ENCODE measurements around the gene LINC01488. TPM values are rescaled to one million over a fixed set of nuclear protein-coding genes. Genes with fewer than 3 reads are reported as not detected.

Gene LINC01488
- polyA plus RNA-seq, 1 of the 3 experiments (the other 2 are of a cell fraction) = not detected

DNA sequence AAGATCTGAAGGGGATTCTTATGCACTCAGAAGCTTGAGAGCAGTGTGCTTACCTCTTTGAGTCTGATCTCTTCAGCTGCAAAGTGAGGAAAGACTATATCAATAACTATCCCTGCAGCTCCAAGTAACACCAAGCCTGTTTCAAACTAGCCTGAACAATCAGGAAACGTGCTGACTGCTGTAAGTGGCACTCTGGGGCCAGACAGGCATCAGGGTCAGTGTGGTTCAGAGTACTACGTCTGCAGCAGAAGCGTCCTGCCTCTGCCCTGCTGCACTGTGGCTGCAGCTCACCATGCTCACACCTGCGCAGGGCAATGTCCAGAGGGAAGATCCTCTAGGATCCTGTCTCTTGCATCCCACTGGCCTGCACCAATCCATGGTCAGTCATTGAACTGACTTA lies 25.5 kb upstream of the LINC01488 start:
- H4K20me1 ChIP-seq (ENCODE audit: insufficient read depth) = no peaks in the 10 kb centered on the region
- H3K9ac ChIP-seq = no peak overlapping the region
- H3K4me1 ChIP-seq (ENCODE audit: control insufficient read depth in 1 of 2, insufficient read depth in 2 of 2, low read depth in 1 of 2, low read length in 1 of 2) = no peaks in the 10 kb centered on the region
- DNase-seq = no peak
- POLR2A ChIA-PET = no interaction called here
- H3K4me2 ChIP-seq = no peak overlapping the region
- H3K9me2 ChIP-seq = no peaks in the 10 kb centered on the region
- H3K27me3 ChIP-seq (ENCODE audit: insufficient read depth) = no peaks in the 10 kb centered on the region
- CTCF ChIA-PET = interaction anchor here (1.1 to 1.3 kb wide), 2 partner anchors 188 to 214 kb away, joined by 4 to 5 read pairs; no protein-coding TSS in a partner anchor
- H3K9me3 ChIP-seq = peaks cover 3% of the 10 kb centered on the region; the same call in 1 of the 2 replicates
- H3K79me2 ChIP-seq (ENCODE audit: insufficient read depth) = no peaks in the 10 kb centered on the region
- TF ChIP-seq NRF1 (IDR thresholded peaks at IDR 0.05; ENCODE audit: low read depth, low read length) = no peak
- no peak for TF ChIP-seq GATA2 (CRISPR knock-in tag; IDR thresholded peaks at IDR 0.05)
- TF ChIP-seq, protein P1, sequence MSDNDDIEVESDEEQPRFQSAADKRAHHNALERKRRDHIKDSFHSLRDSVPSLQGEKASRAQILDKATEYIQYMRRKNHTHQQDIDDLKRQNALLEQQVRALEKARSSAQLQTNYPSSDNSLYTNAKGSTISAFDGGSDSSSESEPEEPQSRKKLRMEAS (IDR thresholded peaks at IDR 0.05; ENCODE audit: low read depth) = no peak
- no peak for TF ChIP-seq CHD2 (IDR thresholded peaks at IDR 0.05; ENCODE audit: low read length, partially characterized antibody)
- no peak for TF ChIP-seq MXI1 (IDR thresholded peaks at IDR 0.05; ENCODE audit: low read depth, low read length)
- no peak overlapping the region for H3K4me3 ChIP-seq (ENCODE audit: low read depth in 2 of 2, low read length in 1 of 2)
- H3K27ac ChIP-seq (ENCODE audit: low read depth in 2 of 2, low read length in 1 of 2) = no peak overlapping the region
- H3K36me3 ChIP-seq (replicated peaks in 1 of 2; ENCODE audit: control insufficient read depth in 1 of 2, insufficient read depth in 2 of 2, low read length in 1 of 2) = no peaks in the 10 kb centered on the region
- no CpG with 5 or more reads among the region's 4 CpGs for WGBS (ENCODE audit: low lambda C conversion rate)
- H2AFZ ChIP-seq (ENCODE audit: low read depth) = no peak overlapping the region
- H3F3A ChIP-seq (replicated peaks; ENCODE audit: insufficient read depth) = no peaks in the 10 kb centered on the region

DNA sequence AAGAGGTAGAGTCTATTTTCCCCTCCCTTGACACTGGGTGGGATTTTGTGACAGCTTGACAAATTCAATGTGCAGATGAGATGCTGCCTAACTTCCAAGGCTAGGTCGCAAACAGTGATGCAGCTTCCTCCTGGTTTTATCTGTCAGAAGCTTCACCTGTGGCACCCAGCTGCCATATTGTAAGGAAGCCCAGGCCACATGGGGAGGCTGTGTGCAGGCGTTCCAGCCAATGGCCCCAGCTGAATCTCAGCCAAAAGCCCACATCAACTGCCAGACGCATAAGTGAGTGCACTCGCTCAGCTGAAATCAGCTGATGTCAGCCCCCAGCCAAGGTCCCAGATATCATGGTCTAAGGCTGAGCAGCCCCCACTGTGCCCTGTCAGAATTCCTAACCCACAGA lies 24.8 kb upstream of the LINC01488 start:
- no peak overlapping the region for H3K9ac ChIP-seq
- no peaks in the 10 kb centered on the region for H3K4me1 ChIP-seq (ENCODE audit: control insufficient read depth in 1 of 2, insufficient read depth in 2 of 2, low read depth in 1 of 2, low read length in 1 of 2)
- H3K9me2 ChIP-seq = no peaks in the 10 kb centered on the region
- H3K4me2 ChIP-seq = no peak overlapping the region
- peaks cover 3% of the 10 kb centered on the region; the same call in 1 of the 2 replicates for H3K9me3 ChIP-seq
- no peaks in the 10 kb centered on the region for H4K20me1 ChIP-seq (ENCODE audit: insufficient read depth)
- TF ChIP-seq RXRA (IDR thresholded peaks at IDR 0.05; ENCODE audit: borderline replicate concordance, low read depth) (no peak), TEAD4 (IDR thresholded peaks at IDR 0.05; ENCODE audit: borderline replicate concordance, insufficient read depth) (no peak), TCF12 (IDR thresholded peaks at IDR 0.05) (no peak), CHD2 (IDR thresholded peaks at IDR 0.05; ENCODE audit: low read length, partially characterized antibody) (no peak), NRF1 (IDR thresholded peaks at IDR 0.05; ENCODE audit: low read depth, low read length) (no peak), RCOR1 (IDR thresholded peaks at IDR 0.05; ENCODE audit: low read length) (no peak), RAD21 (IDR thresholded peaks at IDR 0.05; ENCODE audit: low read length) (no peak)
- no peaks in the 10 kb centered on the region for H3K27me3 ChIP-seq (ENCODE audit: insufficient read depth)
- H3K79me2 ChIP-seq (ENCODE audit: insufficient read depth) = no peaks in the 10 kb centered on the region
- no peak for DNase-seq
- ChIA-PET CTCF (interaction anchor here (1.3 kb wide), 1 partner anchor 187 kb away, joined by 4 read pairs; no protein-coding TSS in a partner anchor), POLR2A (interaction anchor here (1.6 kb wide), 1 partner anchor 13 kb away, joined by 3 read pairs; no protein-coding TSS in a partner anchor)
- H3K4me3 ChIP-seq (ENCODE audit: low read depth in 2 of 2, low read length in 1 of 2) = no peak overlapping the region
- H3F3A ChIP-seq (replicated peaks; ENCODE audit: insufficient read depth) = no peaks in the 10 kb centered on the region
- no peaks in the 10 kb centered on the region for H3K36me3 ChIP-seq (replicated peaks in 1 of 2; ENCODE audit: control insufficient read depth in 1 of 2, insufficient read depth in 2 of 2, low read length in 1 of 2)
- H2AFZ ChIP-seq (ENCODE audit: low read depth) = no peak overlapping the region
- H3K27ac ChIP-seq (ENCODE audit: low read depth in 2 of 2, low read length in 1 of 2) = no peak overlapping the region
- WGBS (ENCODE audit: low lambda C conversion rate) = 64% methylated on average over 3 of the region's 4 CpGs

DNA sequence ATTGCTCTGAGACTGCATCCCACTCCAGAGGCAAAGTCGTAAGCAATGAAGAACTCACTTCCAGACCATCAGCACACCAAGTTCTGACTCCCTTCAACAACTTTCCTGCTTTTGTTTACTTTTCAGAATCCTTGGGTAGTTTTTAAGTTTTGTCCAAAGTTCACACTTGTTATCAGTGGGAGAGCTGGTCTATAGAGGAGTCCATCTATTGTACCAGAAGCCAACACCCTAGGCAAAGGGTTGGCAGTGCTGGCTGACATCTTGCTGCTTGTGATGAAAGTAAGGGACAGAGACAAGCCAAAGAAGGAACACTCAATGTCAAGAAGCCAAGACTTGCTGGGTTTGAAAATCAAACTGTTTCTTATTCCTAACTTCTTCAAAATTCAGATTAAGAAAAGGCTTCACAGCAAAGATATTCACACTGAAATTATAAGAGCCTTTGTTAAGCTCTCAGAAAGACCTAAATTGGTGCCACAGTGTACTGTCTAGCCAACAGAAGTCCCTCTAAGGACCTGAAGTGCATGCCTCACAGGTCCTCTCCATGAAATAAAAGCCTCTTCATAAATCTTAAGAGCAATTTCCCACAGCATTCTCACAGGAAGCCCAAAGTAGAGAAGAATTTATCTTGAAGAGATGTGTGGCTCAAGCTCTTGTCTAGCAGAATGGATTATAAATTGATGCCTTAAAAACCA lies 21.5 kb upstream of the LINC01488 start:
- POLR2A ChIA-PET = no interaction called here
- TF ChIP-seq MEF2A (IDR thresholded peaks at IDR 0.05; ENCODE audit: borderline replicate concordance, low read depth) (no peak), ELF1 (IDR thresholded peaks at IDR 0.05) (no peak), TCF12 (IDR thresholded peaks at IDR 0.05) (no peak), SMC3 (IDR thresholded peaks at IDR 0.05; ENCODE audit: low read depth, low read length) (no peak), GATA2 (CRISPR knock-in tag; IDR thresholded peaks at IDR 0.05) (no peak), EZH2phosphoT487 (IDR thresholded peaks at IDR 0.05; ENCODE audit: borderline replicate concordance, low read depth) (no peak)
- TF ChIP-seq, protein P2, sequence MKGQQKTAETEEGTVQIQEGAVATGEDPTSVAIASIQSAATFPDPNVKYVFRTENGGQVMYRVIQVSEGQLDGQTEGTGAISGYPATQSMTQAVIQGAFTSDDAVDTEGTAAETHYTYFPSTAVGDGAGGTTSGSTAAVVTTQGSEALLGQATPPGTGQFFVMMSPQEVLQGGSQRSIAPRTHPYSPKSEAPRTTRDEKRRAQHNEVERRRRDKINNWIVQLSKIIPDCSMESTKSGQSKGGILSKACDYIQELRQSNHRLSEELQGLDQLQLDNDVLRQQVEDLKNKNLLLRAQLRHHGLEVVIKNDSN (IDR thresholded peaks at IDR 0.05; ENCODE audit: borderline replicate concordance, low read depth) = no peak
- TF ChIP-seq, protein P3, sequence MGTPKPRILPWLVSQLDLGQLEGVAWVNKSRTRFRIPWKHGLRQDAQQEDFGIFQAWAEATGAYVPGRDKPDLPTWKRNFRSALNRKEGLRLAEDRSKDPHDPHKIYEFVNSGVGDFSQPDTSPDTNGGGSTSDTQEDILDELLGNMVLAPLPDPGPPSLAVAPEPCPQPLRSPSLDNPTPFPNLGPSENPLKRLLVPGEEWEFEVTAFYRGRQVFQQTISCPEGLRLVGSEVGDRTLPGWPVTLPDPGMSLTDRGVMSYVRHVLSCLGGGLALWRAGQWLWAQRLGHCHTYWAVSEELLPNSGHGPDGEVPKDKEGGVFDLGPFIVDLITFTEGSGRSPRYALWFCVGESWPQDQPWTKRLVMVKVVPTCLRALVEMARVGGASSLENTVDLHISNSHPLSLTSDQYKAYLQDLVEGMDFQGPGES (IDR thresholded peaks at IDR 0.05; ENCODE audit: low read depth, low read length) = no peak
- TF ChIP-seq, protein P4, sequence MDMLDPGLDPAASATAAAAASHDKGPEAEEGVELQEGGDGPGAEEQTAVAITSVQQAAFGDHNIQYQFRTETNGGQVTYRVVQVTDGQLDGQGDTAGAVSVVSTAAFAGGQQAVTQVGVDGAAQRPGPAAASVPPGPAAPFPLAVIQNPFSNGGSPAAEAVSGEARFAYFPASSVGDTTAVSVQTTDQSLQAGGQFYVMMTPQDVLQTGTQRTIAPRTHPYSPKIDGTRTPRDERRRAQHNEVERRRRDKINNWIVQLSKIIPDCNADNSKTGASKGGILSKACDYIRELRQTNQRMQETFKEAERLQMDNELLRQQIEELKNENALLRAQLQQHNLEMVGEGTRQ (IDR thresholded peaks at IDR 0.05; ENCODE audit: borderline replicate concordance, low read depth, low read length) = no peak

More for the DNA sequence above, 21.5 kb upstream of the LINC01488 start:
- Histone ChIP-seq H3K79me2 (ENCODE audit: insufficient read depth) (no peaks in the 10 kb centered on the region), H3K9ac (no peak overlapping the region), H3K4me2 (no peak overlapping the region), H3K4me3 (ENCODE audit: low read depth in 2 of 2, low read length in 1 of 2) (no peak overlapping the region), H3K36me3 (replicated peaks in 1 of 2; ENCODE audit: control insufficient read depth in 1 of 2, insufficient read depth in 2 of 2, low read length in 1 of 2) (no peaks in the 10 kb centered on the region), H4K20me1 (ENCODE audit: insufficient read depth) (no peaks in the 10 kb centered on the region), H3K27ac (ENCODE audit: low read depth in 2 of 2, low read length in 1 of 2) (no peak overlapping the region), H2AFZ (ENCODE audit: low read depth) (no peak overlapping the region), H3K27me3 (ENCODE audit: insufficient read depth) (no peaks in the 10 kb centered on the region), H3F3A (replicated peaks; ENCODE audit: insufficient read depth) (no peaks in the 10 kb centered on the region), H3K4me1 (ENCODE audit: control insufficient read depth in 1 of 2, insufficient read depth in 2 of 2, low read depth in 1 of 2, low read length in 1 of 2) (peaks cover 0 to 10% of the 10 kb centered on the region in 2 experiments; a peak in 1 of 4 replicates), H3K9me2 (no peaks in the 10 kb centered on the region), H3K9me3 (peaks cover 3% of the 10 kb centered on the region; the same call in 1 of the 2 replicates)
- DNase-seq = no peak
- CTCF ChIA-PET = interaction anchor here (1.5 kb wide), 1 partner anchor 359 kb away, joined by 3 read pairs; no protein-coding TSS in a partner anchor
- WGBS (ENCODE audit: low lambda C conversion rate) = 56% methylated on average over 1 of the region's 1 CpG
